Ectodermal cell (in vitro differentiated cells): Measurements from ENCODE around the gene ESPN.
"Not testable (repeated sequence)": the region's sequence is repeated elsewhere in the genome, so short reads cannot be mapped to it uniquely, and the experiment has no call there.

Experiments
- H3K27ac ChIP-seq: 2 replicates; pipeline ENCODE4 v1.7.0; 2013; ENCODE audit warnings: mild to moderate bottlenecking, low read depth, low read length; ENCODE audit not compliant: insufficient read depth, poor library complexity, severe bottlenecking
- H3K27me3 ChIP-seq: 2 replicates; pipeline ENCODE4 v1.7.0; 2013; ENCODE audit warnings: mild to moderate bottlenecking, low read length; ENCODE audit not compliant: insufficient read depth, control insufficient read depth, poor library complexity, severe bottlenecking
- H3K36me3 ChIP-seq: one replicate; pipeline ENCODE4 v1.7.0; 2013; ENCODE audit warnings: low read length; ENCODE audit not compliant: control insufficient read depth, insufficient read depth
- H3K4me1 ChIP-seq: one replicate; pipeline ENCODE4 v1.7.0; 2013; ENCODE audit warnings: low read length; ENCODE audit not compliant: control insufficient read depth, insufficient read depth
- H3K4me3 ChIP-seq: 2 replicates; pipeline ENCODE4 v1.7.0; 2013; ENCODE audit warnings: low read depth, low read length, control low read depth; ENCODE audit not compliant: insufficient read depth
- H3K9me3 ChIP-seq: 2 replicates; pipeline ENCODE4 v1.7.0; 2013; ENCODE audit warnings: mild to moderate bottlenecking, low read length, moderate library complexity; ENCODE audit not compliant: control insufficient read depth
- WGBS, 2 experiments: methylation state at CpG; one replicate each; pipeline ENCODE4 v1.1.7; 2013; ENCODE audit warnings: missing lambda C conversion rate in 2 of 2; 5-methylcytosine and 5-hydroxymethylcytosine counted together

Gene ESPN

DNA sequence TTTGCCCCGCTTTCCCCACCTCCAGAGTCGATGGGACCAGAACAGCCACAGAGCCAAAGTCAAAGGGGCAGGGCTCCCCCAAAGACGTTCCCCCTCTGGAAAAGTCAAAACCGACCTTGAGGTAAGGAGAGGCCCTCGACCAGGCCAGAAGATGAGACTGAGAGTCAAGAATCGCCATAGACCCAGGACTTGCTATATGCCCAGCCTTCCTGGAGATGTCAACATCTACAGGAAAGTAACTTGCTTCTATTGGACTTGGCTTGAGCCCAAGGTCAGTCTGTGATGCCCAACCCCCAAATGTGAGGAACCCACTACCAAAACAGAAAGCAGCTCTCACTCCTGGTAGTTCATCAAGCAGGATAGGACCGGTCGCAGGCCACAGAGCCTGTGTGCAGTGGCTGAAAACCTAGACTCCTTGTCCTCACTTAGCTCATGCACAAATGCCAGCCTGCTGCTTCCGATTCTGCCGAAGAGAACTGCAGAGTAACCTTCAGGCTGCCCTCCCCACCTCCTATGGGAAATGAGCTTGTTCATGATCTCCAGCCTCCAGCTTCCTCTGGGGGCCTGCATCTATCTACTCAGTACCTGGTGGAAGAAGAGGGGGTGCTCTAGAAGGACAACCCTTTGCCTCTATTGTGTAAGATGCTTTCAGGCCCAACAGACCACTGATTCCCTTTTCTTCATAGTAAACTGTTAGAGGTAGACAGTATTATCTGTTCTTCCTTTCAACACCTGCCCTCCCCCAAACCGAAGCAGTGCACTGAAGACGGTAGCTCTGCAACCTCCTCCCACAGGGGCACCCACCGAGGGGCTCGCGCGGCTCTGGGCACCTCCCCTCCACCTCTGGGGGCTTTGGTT lies 32.4 kb upstream of the ESPN start:
- Histone ChIP-seq H3K27ac (no peak overlapping the region), H3K27me3 (peaks cover 8% of the 10 kb centered on the region), H3K4me3 (peak overlapping the region; percentile 67), H3K9me3 (no peaks in the 10 kb centered on the region), H3K36me3 (no peaks in the 10 kb centered on the region), H3K4me1 (no peaks in the 10 kb centered on the region)
- WGBS, 2 experiments: 48 to 53% methylated on average over 16 of the region's 16 CpGs

DNA sequence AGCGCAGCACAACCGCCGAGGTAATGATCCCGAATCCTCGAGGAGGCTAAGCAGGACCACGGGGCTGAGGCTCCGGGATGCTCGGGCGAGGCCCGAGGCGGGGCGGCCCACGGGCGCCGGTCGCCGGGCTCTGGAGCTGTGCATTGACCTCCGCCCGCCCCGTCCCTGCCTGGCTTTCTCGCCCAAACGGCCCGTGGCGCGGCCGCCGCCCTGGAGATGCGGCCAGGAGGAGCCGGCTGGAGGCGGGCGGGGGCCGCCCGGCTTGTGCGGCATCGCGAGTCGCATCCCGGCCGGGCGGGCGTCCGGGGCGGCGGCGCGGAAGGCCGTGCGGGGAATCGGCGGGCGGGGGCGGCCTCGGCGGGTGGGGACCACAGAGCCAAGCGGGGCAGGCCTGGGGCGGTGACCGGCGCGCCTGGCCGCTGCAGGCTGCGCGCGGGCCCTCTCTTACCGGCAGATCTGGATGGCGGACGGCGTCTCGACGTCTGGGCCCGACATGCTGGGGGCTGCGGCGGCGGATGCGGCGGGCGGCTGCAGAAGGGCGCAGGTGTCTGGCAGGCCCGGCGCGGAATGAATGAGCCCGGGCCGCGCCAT lies 31.7 kb upstream of the ESPN start:
- Histone ChIP-seq H3K4me1 (no peaks in the 10 kb centered on the region), H3K27ac (peak overlapping the region; percentile 94), H3K27me3 (peaks cover 8% of the 10 kb centered on the region), H3K36me3 (no peaks in the 10 kb centered on the region), H3K4me3 (peak overlapping the region; percentile 67), H3K9me3 (no peaks in the 10 kb centered on the region)
- WGBS, 2 experiments: 1% methylated on average over 83 of the region's 83 CpGs

GRCh38 chr1:6393400-6394187 lies 31.0 kb upstream of the ESPN start, which contains the start of gene ACOT7:
Gene ACOT7 (minus strand): TSS chr1:6393767. CDS start chr1:6393399, 368 bp downstream.
- peaks cover 8% of the 10 kb centered on the region for H3K27me3 ChIP-seq
- no peaks in the 10 kb centered on the region for H3K9me3 ChIP-seq
- no peaks in the 10 kb centered on the region for H3K4me1 ChIP-seq
- H3K4me3 ChIP-seq: peak within 1 kb of the TSS; percentile 67
- 0 to 1% methylated on average over 87 of the region's 87 CpGs for WGBS, 2 experiments
- H3K27ac ChIP-seq: peak within 1 kb of the TSS; percentile 94
- no peaks in the 10 kb centered on the region for H3K36me3 ChIP-seq

DNA sequence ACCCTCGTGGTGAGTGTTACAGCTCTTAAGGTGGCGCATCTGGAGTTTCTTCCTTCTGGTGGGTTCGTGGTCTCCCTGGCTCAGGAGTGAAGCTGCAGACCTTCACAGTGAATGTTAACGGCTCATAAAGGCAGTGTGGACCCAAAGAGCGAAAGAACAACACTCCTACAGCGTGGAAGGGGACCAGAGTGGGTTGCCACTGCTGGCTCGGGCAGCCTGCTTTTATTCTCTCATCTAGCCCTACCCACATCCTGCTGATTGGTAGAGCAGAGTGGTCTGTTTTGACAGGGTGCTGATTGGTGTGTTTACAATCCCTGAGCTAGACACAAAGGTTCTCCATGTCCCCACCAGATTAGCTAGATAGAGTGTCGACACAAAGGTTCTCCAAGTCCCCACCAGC lies 29.4 kb upstream of the ESPN start:
- H3K4me1 ChIP-seq, H3K9me3 ChIP-seq, H3K4me3 ChIP-seq, H3K36me3 ChIP-seq, H3K27me3 ChIP-seq, H3K27ac ChIP-seq: not testable (repeated sequence)
- WGBS, 2 experiments: 93 to 96% methylated on average over 8 of the region's 8 CpGs

- 95 to 96% methylated on average over 34 of the region's 34 CpGs for WGBS, 2 experiments
- H3K36me3 ChIP-seq, H3K4me1 ChIP-seq, H3K27ac ChIP-seq, H3K9me3 ChIP-seq, H3K27me3 ChIP-seq, H3K4me3 ChIP-seq: not testable (repeated sequence)
Measured at GRCh38 chr1:6395781-6396244, 28.8 kb upstream of the ESPN start.

DNA sequence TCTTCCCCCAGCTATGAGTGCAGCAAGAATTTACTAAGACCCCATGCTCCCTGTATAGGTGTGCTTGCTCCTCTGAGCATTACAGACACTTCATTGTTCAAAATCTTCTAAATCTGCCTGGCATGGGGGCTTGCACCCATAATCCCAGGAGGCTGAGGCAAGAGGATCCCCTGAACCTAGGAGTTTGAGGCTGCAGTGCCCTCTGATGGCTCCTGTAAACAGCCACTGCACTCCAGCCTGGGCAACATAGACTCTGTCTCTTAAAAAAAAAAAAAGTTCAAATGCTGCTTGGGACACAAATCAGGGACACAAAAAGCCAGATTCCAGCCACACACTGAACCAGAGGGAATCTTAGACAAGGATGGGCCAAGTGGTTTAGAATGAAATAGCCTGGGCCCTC lies 27.6 kb upstream of the ESPN start:
- no peak overlapping the region for H3K4me3 ChIP-seq
- no peaks in the 10 kb centered on the region for H3K36me3 ChIP-seq
- H3K4me1 ChIP-seq: no peaks in the 10 kb centered on the region
- H3K9me3 ChIP-seq: no peaks in the 10 kb centered on the region
- H3K27me3 ChIP-seq: peaks cover 8% of the 10 kb centered on the region
- no peak overlapping the region for H3K27ac ChIP-seq

DNA sequence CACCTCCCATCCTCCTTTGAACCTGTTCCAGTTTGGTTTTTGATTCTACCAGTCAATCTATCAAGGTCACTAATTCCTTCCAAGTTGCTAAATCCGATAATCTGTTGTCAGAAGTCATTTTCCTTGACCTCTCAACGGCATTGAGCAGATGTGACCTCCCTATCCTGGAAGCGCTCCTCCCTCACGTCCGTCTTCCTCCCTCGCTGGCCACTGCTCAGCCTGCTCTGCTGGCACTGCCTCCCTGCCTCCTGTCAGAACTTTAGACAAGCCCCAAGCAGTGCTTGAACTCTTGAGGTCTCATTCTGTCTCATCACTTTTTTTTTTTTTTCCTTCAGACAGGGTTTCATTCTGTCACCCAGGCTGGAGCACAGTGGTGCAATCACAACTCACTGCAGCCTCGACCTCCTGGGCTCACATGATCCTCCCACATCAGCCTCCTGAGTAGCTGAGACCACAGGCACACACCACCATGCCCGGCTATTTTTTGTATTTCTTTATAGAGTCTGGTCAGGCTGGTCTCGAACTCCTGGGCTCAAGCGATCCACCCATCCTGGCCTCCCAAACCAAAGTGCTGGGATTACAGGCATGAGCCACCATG lies 26.6 kb upstream of the ESPN start:
- H3K4me1 ChIP-seq: no peaks in the 10 kb centered on the region
- no peaks in the 10 kb centered on the region for H3K27me3 ChIP-seq
- H3K9me3 ChIP-seq: no peaks in the 10 kb centered on the region
- H3K4me3 ChIP-seq: no peak overlapping the region
- H3K27ac ChIP-seq: no peak overlapping the region
- 89 to 90% methylated on average over 10 of the region's 10 CpGs for WGBS, 2 experiments
- H3K36me3 ChIP-seq: no peaks in the 10 kb centered on the region

DNA sequence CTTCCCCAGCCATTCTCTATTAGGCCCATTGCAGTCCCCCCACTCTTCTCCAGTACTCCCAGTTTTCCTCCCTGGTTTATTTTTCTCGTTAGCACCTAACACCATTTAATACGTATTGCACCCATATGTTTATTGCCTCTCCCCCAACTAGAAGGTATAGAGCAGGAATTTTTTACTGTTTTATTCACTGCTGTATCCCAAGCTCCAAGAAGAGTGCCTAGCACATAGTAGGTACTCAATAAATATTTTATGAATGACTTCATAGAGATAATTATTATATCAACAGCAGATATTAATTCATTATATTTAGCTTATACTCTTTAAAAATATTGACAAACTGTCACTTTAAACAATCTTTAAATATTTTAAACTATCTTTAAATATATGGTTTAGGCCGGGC lies 25.3 kb upstream of the ESPN start:
- Histone ChIP-seq H3K27ac (no peak overlapping the region), H3K36me3 (no peaks in the 10 kb centered on the region), H3K27me3 (no peaks in the 10 kb centered on the region), H3K4me3 (no peak overlapping the region), H3K4me1 (no peaks in the 10 kb centered on the region), H3K9me3 (no peaks in the 10 kb centered on the region)
- 98 to 100% methylated on average over 3 of the region's 3 CpGs for WGBS, 2 experiments

DNA sequence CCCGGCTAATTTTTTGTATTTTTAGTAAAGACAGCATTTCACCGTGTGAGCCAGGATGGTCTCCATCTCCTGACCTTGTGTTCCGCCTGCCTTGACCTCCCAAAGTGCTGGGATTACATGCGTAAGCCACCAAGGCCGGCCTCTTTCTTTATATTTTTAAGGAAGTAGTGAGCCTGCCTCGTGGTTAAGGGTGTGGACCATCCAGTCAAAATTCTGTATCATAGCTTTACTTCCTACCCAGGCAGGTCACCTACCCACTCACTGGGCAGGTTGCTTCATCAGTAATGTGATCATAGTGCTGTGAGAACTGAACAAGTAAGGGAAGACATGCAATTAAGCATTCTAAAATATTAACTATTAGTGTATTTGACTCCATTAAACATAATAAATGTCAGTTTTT lies 22.9 kb upstream of the ESPN start:
- H3K9me3 ChIP-seq: no peaks in the 10 kb centered on the region
- H3K4me1 ChIP-seq: no peaks in the 10 kb centered on the region
- H3K27ac ChIP-seq: no peak overlapping the region
- H3K36me3 ChIP-seq: no peaks in the 10 kb centered on the region
- 81 to 90% methylated on average over 6 of the region's 6 CpGs for WGBS, 2 experiments
- peaks cover 7% of the 10 kb centered on the region for H3K27me3 ChIP-seq
- no peak overlapping the region for H3K4me3 ChIP-seq

GRCh38 chr1:6408023-6408422 lies 16.6 kb upstream of the ESPN start:
- H3K27ac ChIP-seq: no peak overlapping the region
- H3K4me1 ChIP-seq: no peaks in the 10 kb centered on the region
- peaks cover 10% of the 10 kb centered on the region for H3K27me3 ChIP-seq
- no peaks in the 10 kb centered on the region for H3K9me3 ChIP-seq
- H3K4me3 ChIP-seq: no peak overlapping the region
- 92 to 98% methylated on average over 6 of the region's 6 CpGs for WGBS, 2 experiments
- H3K36me3 ChIP-seq: no peaks in the 10 kb centered on the region
